Activated CD8-positive, alpha-beta memory T cell treated with anti-CD3 and anti-CD28 coated beads, Interleukin-2, amount 50 U/mL, for 48 hours (primary cell): ENCODE results near the gene SLC19A3.
"Not testable (repeated sequence)": the region's sequence is repeated elsewhere in the genome, so short reads cannot be mapped to it uniquely, and the experiment has no call there.

Experiments
- DNase-seq: peaks from one replicate; pipeline ENCODE4 v3.0.0-alpha.2; 2020

SLC19A3 gene

DNA sequence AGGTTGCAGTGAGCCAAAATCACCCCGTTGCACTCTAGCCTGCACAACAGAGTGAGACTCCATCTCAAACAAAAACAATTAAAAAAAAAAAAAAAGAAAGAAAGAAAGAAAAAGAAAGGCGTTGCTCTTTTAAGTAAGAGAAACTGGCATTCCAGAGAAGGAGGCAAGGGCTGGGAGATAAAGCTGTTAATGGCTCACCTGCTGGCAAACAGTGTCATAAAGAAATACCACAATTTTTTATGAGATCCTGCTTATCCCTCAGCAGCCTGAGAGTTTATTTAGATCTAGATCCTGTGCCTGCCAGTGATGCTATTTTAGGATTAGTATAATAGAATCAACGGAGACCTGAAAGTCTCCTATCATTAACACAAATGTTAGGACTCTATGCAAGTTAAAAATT is 16.3 kb downstream of the SLC19A3 start:
- no peak for DNase-seq

DNA sequence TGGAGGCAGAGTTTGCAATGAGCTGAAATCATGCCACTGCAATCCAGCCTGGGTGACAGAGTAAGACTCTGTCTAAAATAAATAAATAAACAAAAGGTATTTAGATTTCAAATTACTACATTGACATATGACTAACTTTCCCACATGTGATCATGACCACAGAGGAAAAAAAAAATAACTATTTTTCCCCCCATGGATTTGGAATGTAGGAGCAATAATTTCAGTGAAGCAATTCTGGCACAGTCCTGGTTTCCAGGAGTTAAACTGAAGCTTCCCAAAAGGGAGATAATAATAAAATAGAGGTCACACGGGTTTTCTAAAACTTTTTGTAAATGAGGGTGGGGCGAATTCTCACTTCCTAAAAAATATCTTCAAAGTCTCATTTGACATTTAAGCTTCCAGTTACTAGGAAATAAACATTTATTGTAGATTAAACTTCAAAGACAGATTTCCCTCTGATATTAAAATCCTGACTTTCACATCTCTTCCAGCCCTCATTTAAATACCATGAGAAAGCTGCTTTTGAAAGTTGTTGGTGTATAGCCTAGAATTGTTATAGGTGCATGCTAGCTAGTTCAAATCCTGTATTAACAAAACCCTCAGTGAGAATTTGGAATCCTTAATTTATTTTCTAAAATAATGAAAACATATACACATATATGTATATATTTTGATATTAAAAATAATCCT is 20.7 kb downstream of the SLC19A3 start:
- DNase-seq: no peak

DNA sequence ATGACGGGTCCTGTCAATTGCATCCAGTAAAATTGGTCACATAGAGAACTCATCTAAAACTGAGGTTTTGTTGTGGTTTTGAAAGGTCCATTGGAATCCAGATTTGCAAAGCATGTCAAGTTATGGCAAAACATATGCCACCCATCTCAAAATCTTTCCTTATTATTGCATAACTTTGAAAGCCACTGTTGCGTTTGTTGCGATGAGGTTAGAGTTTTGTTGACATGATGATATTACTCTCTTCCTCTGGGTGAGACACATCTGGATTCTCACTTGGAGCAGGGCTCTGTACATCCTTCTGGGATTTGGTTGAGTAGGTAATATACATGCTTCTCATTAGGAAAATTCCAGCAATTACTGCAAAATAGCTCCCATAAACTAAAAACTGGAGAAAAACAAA is 30.6 kb downstream of the SLC19A3 start:
- no peak for DNase-seq

DNA sequence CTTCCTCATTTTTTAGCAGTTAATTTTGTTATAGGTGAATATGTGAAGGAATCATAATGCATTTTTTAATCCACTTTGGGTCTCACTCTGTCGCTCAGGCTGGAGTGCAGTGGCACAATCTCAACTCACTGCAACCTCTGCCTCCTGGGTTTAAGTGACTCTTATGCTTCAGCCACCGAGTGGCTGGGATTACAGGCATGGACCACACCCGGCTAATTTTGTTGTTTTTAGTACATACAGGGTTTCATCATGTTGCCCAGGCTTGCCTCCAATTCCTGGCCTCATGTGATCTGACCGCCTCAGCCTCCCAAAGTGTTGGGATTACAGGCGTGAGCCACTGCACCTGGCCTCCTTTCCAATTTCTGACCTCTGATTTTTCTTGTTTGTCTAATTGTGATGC is 33.6 kb downstream of the SLC19A3 start:
- no peak for DNase-seq

DNA sequence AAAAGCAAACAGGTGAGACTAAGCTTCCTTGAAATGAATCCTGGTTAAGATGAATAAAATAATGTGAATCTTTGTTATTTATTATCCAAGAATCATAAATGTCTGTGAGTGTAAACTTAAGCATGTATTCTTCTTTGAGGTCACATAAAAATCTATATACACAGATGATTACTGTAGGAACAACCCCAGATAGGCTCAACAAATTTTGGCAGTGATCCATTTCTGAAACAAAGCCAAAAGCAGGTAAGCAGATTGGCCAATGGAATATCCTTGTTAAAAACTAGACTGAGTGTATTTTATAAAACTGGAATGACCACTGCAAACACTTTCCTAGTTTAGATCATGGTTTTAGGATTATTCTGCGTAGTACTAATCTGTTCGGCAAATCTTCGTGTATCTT is 39.9 kb downstream of the SLC19A3 start:
- no peak for DNase-seq

DNA sequence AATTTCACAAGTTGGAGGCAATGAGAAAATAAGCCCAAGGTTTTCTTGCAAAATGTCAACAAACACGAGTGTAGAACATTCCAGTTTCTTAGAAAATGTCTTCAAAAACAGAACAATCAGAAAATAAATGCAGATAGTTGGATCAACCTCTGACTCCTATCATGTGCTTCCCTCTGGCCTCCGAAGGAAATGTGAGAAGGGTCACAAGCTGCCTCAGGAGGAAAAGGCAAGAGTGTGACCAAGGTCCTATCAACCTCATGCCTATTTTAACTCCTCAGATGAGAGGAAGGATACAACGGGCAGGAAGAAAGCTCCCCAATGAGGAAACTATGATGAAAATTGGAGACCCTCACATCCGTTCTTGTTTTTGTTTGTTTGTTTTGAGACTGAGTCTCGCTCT is 43.3 kb downstream of the SLC19A3 start:
- no peak for DNase-seq

DNA sequence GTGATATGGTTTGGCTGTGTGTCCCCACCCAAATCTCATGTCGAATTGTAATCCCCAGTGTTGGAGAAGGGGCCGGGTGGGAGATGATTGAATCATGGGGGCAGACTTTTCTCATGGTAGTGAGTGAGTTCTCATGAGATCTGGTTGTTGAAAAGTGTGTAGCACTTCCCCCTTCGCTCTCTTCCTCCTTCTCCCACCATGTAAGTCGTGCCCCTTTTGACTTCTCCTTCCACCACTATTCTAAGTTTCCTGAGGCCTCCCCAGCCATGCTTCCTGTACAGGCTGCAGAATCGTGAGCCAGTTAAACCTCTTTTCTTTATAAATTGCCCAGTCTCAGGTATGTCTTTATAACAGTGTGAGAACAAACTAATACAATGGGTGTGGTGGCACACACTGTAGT is 44.2 kb downstream of the SLC19A3 start:
- not testable (repeated sequence) for DNase-seq

DNA sequence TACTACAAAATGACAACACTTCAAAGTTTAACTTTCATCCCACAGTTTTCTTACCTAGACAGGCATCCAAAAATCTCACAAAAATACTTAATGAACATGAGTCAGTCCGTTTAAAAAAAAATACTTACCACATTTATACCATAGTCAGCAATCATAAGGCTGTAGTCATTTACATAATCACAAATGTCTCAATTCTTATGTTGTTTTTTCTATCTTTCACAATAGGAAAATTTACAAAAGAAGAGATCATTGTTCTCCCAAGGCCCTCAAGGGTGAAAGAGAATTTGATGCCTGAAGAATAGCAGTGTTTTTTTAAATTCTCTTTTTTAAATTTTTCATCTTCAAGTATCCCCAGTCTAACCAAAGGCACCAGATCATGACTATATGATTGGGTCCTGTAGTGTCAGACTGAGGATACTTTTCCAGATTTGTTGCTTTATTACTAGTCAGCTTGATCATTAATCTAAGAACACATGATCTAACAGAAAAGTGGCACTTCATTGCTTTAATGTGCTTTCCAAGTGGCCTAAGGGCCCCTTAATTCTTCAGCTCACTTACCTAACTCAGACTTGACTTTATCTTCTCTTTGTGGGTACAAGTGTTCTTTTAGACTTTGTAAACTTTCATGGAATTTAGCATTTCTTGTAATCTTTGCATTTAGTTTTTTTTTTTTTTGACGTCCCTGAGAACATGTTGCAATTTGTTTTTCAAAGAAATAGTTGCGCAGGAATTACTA is 46.5 kb downstream of the SLC19A3 start:
- no peak for DNase-seq

DNA sequence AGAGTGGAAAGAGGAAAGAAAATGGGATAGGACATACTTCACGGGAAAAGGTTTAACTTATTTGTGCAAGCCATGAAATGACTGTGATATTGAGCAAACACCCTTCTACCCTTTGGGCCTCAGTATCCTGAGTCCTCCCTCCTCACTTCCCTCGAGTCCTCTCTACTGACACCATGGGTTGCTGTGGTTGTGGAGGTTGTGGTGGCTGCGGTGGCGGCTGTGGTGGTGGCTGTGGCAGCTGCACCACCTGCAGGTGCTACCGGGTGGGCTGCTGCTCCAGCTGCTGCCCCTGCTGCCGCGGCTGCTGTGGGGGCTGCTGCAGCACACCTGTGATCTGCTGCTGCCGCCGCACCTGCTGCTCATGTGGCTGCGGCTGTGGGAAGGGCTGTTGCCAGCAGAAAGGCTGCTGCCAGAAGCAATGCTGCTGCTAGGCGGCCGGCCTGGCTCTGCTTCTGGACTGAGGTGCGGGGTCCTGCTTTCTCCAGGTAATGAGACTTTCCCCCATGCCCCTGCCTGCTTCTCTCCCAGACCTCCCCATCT is 51.1 kb downstream of the SLC19A3 start, which contains the start of gene SCYGR5:
TSS of gene SCYGR5 (plus strand) at position 174 of the 540 bp plus-strand sequence. CDS start at position 174, 0 bp downstream.
- not testable (repeated sequence) for DNase-seq

DNA sequence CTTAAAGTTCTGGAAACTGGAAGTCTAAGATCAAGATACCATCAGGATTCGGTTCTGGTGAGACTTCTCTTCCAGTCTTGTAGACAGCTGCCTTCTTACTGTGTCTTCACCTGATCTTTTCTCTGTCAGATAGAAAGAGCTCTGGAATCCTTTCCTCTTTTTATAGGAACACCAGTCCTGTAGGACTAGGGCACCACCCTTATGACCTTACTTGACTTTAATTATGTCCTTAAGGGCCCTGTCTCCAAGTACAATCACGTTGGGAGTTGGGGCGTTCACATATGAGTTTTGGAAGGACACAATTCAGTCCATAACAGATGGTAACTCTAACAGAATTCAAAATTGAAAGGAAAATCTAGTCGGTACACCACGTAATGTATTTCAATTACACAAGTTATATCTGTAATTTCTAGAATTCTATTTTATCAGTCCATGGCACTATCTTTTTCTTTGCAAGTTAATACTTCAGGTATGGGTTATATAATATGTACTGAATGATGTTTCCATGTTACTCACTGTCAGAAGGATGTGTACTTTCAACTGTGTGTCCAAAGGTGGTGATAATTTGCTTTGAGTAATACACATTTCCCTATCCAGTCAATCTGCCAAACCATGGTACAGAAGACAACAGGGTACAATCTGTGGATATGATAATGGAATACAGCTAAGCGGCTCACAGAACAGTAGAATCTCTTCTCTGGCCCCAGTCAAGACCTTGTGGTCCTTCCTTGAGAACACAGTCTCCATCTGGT is 52.5 kb downstream of the SLC19A3 start:
- DNase-seq: no peak

DNA sequence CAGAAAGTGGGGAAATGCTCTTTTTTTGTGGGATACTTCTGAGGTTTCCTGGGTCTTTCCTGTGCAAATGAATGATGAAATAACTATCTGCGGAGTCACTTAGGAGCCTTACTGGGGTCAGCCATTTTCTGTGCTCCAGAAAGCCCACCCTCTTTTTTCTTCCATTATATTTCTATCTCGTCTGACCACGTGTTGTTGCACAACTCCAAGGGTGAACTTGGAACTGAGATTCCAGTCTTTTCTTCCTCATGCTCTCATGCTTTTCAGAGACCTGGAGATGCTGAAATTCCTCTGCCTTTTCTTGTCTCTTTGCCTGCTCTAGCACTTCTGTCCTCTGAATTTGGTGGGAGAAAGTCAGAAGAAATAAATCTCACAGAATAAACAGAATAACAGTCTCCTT is 56.0 kb downstream of the SLC19A3 start:
- DNase-seq: no peak

DNA sequence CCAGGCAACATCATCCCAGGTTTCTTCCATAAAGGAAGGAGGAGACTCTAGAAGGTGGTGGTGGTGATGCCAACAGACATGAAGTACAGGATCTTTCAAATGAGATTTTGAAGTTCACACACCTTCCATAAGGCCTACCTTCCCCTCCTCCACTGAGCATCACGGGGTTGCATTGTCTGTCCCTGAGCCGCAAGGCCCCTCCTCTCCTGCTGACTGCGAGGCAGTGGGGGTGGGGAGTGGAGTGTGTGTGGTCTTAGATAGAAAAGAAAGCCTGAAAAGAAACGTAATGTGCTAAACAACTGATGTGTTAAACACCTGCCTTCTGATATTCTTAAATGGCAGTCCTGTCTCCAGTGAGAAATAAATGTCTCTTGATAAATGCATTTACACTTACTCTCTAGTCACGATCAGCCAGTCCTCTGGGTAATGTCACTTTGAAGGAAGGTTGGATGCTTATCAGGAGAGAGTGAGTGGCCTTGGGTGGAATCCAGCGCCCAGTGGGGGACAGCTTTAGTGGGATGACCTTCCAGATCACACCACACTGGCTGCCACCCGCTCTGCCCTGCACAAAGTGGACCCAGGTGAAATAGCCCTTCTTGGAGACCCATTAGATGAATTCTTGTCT is 56.7 kb downstream of the SLC19A3 start:
- no peak for DNase-seq

DNA sequence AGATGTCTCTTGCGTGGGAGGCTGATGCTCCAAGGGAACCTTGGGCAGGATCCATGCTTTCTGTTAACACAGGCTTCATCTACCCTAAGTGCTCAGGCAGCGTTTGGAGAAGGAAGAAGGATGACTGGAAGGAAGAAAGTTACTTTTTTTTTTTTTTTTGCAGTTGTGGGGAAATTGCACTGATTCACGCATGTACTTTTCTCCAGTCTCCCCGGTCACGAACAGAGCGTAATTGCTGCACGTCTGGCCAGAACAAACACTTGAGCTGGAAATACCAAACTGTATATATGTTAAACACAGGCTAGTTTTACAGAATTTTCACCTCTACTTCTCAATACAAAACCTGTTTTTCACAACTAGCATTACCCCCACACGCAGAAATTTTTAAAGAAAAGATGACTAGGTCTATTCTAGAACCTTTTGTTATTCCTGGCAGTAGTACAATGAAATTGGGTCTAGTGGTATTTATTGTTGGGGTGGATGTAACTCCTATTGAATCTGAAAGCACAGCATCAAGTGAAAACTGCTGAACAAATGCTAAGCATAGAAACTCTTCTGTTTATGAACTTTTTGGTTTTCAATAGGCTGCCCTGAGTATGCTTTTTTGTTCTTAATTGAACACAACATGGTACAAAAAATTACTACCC is 60.5 kb downstream of the SLC19A3 start:
- no peak for DNase-seq

DNA sequence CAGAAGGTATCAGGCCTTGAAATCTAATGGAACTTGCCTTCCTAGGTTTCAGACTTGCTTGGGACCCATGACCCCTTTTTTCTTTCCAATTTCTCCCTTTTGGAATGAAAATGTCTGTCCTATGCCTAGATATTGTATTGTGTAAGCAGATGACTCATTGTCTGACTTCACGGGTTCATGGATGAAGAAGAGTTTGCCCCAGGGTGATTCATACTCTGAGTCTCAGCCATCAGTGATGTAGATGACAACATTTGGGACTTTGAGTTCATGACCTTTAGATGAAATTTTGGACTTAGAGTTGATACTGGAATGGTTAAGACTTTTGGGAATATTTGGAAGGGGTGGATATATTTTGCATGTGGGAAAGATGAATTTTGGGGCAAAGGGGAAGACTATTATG is 62.4 kb downstream of the SLC19A3 start:
- no peak for DNase-seq

DNA sequence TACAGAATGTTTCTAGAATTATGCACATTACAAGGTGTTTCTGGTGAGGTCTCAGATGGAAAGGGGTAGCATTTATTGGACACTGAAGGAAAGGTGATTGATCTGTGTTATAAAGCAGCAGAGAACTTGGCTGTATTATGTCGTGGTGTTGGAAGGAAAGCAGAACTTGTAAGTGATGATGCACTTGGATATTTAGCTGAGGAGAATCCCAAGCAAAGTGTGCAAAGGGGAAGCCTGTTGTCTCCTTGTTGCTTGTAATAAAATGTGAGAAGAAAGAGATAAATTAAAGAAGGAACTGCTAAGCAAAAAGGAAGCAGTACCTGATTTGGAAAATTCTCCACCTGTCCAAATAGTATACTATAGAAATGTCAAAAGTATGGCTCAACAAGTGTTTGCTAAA is 63.4 kb downstream of the SLC19A3 start:
- DNase-seq: no peak

DNA sequence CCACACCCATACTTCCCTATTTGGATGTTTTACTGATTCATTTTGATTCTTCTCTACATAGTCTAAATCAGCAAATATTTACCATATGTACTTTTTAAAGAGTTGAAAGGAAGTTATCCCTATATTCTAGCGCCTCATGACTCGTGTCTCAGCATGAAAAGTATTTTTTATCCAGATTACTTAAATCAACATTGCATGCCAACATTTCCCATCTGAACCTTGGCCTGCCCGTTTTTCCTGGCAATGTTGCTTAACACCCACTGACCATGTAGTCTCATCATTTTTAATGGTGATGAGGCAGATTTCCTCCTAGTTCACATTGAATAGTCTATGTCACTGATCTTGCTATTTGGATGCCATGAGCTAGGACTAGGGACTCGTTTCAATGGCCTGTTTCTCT is 64.4 kb downstream of the SLC19A3 start:
- no peak for DNase-seq

DNA sequence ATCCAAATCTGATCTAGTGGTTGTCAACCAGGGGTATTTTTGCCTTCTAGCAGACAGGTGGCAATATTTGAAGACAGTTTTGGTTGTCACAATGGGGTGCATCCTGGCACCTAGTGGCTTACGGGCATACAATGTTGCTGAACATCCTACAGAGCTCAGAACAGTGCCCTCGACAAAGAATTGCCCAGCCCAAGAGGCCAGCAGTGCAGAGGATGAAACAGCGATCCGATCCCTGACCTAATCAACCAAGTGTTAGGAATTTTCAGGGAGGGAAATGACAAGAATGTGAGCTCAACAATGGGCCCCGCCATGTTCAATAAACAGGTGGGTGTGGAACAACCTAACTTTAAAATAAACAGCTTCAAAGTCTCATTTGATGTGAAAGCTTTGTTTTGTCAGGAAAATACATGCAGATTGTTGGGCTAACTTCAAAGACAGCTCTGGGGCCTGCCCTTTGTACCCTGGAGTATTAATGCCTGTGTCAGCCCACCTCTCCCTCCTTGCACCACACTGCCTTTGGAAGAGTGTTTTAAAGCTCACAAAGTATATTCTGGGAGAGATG is 73.8 kb downstream of the SLC19A3 start:
- no peak for DNase-seq

DNA sequence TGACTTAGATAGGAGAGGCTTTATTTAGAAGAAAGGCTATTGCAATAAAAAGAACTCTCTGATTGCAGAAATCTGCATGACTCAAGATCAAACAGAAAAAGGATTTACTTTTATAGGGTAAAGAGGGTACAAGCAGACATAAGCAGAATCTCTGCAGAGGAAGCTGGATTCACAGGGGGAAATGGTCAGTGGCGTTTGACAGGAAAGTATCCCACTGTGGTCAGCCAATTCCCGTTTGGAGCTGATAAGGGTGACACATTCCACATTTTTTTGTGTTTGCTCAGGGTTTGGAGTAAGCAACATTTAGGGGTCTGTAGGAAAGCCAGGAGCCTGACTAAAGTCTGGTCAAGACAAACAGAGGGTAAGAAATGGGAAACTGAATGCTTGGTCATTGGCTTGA is 75.2 kb downstream of the SLC19A3 start:
- DNase-seq: no peak

DNA sequence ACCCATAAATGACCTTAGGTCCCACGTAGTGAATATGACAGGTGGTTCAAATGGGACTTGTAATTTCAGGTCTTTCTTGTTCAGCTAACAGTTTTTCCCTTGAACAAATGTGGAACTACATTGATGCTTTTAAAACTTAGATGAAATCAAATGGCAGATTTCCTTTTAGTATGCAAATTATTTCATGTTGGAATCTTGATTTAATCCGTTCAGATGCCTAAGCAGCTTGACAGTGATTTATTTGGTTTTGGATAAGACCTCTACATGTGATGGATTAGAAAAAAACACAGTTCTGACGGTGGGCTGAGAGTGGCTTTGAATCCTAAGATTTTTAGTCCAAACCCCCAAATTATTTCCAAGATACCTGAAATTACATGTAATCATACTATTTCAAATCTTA is 83.6 kb downstream of the SLC19A3 start:
- no peak for DNase-seq
